ENCODE measurements around the gene FNDC3B.

FNDC3B gene

GRCh38 chr3:172218350-172219323, 179.3 kb downstream of the FNDC3B start:
- Histone ChIP-seq H3K27me3 (ENCODE audit: low read length) (no peaks in the 10 kb centered on the region), H4K20me1 (ENCODE audit: low read depth, low read length) (no peaks in the 10 kb centered on the region), H3K9me2 (replicated peaks; ENCODE audit: insufficient read depth, low read length) (no peaks in the 10 kb centered on the region), H3K36me3 (ENCODE audit: low read length) (no peaks in the 10 kb centered on the region), H3K79me2 (ENCODE audit: insufficient read depth, low read length) (no peaks in the 10 kb centered on the region), H3K27ac (ENCODE audit: low read depth, low read length) (no peak overlapping the region), H3K4me3 (ENCODE audit: insufficient read depth, low read length, poor library complexity, severe bottlenecking) (no peak overlapping the region), H3K4me2 (ENCODE audit: low read depth, low read length, poor library complexity, severe bottlenecking) (no peak overlapping the region), H2AFZ (ENCODE audit: low read depth, low read length, severe bottlenecking) (no peak overlapping the region), H3K9me3 (ENCODE audit: insufficient read depth, low read length) (no peaks in the 10 kb centered on the region), H3F3A (ENCODE audit: insufficient read depth) (no peaks in the 10 kb centered on the region), H3K9ac (ENCODE audit: low read length) (no peak overlapping the region)
- TF ChIP-seq EZH2phosphoT487 (conservative IDR thresholded peaks at IDR 0.05; ENCODE audit: low read length) (no peak), CTCF (IDR thresholded peaks at IDR 0.05; ENCODE audit: insufficient read depth, low read length, poor library complexity, severe bottlenecking) (no peak)

GRCh38 chr3:172219750-172220149, 180.4 kb downstream of the FNDC3B start:
- H3K9ac ChIP-seq (ENCODE audit: low read length) = no peak overlapping the region
- TF ChIP-seq EZH2phosphoT487 (conservative IDR thresholded peaks at IDR 0.05; ENCODE audit: low read length) = no peak
- no peaks in the 10 kb centered on the region for H4K20me1 ChIP-seq (ENCODE audit: low read depth, low read length)
- H3K27ac ChIP-seq (ENCODE audit: low read depth, low read length) = no peak overlapping the region
- no peaks in the 10 kb centered on the region for H3K9me2 ChIP-seq (replicated peaks; ENCODE audit: insufficient read depth, low read length)
- no peaks in the 10 kb centered on the region for H3F3A ChIP-seq (ENCODE audit: insufficient read depth)
- no peaks in the 10 kb centered on the region for H3K79me2 ChIP-seq (ENCODE audit: insufficient read depth, low read length)
- no peak overlapping the region for H2AFZ ChIP-seq (ENCODE audit: low read depth, low read length, severe bottlenecking)
- H3K4me3 ChIP-seq (ENCODE audit: insufficient read depth, low read length, poor library complexity, severe bottlenecking) = no peak overlapping the region
- H3K4me2 ChIP-seq (ENCODE audit: low read depth, low read length, poor library complexity, severe bottlenecking) = no peak overlapping the region
- no peaks in the 10 kb centered on the region for H3K36me3 ChIP-seq (ENCODE audit: low read length)
- H3K9me3 ChIP-seq (ENCODE audit: insufficient read depth, low read length) = no peaks in the 10 kb centered on the region
- no peaks in the 10 kb centered on the region for H3K27me3 ChIP-seq (ENCODE audit: low read length)

GRCh38 chr3:172221547-172221946, 182.2 kb downstream of the FNDC3B start:
- Histone ChIP-seq H2AFZ (ENCODE audit: low read depth, low read length, severe bottlenecking) (no peak overlapping the region), H3K4me3 (ENCODE audit: insufficient read depth, low read length, poor library complexity, severe bottlenecking) (no peak overlapping the region), H3K36me3 (ENCODE audit: low read length) (no peaks in the 10 kb centered on the region), H3K27me3 (ENCODE audit: low read length) (no peaks in the 10 kb centered on the region), H3K79me2 (ENCODE audit: insufficient read depth, low read length) (no peaks in the 10 kb centered on the region), H4K20me1 (ENCODE audit: low read depth, low read length) (no peaks in the 10 kb centered on the region), H3K9me2 (replicated peaks; ENCODE audit: insufficient read depth, low read length) (no peaks in the 10 kb centered on the region), H3K9me3 (ENCODE audit: insufficient read depth, low read length) (no peaks in the 10 kb centered on the region), H3F3A (ENCODE audit: insufficient read depth) (no peaks in the 10 kb centered on the region), H3K9ac (ENCODE audit: low read length) (no peak overlapping the region), H3K27ac (ENCODE audit: low read depth, low read length) (no peak overlapping the region), H3K4me2 (ENCODE audit: low read depth, low read length, poor library complexity, severe bottlenecking) (no peak overlapping the region)
- no peak for TF ChIP-seq CTCF (IDR thresholded peaks at IDR 0.05; ENCODE audit: insufficient read depth, low read length, poor library complexity, severe bottlenecking)
- TF ChIP-seq EZH2phosphoT487 (conservative IDR thresholded peaks at IDR 0.05; ENCODE audit: low read length) = no peak

- Histone ChIP-seq H3K36me3 (ENCODE audit: low read length) (no peaks in the 10 kb centered on the region), H4K20me1 (ENCODE audit: low read depth, low read length) (no peaks in the 10 kb centered on the region), H3K79me2 (ENCODE audit: insufficient read depth, low read length) (no peaks in the 10 kb centered on the region), H3F3A (ENCODE audit: insufficient read depth) (no peaks in the 10 kb centered on the region), H3K4me3 (ENCODE audit: insufficient read depth, low read length, poor library complexity, severe bottlenecking) (no peak overlapping the region), H3K27ac (ENCODE audit: low read depth, low read length) (no peak overlapping the region), H3K4me2 (ENCODE audit: low read depth, low read length, poor library complexity, severe bottlenecking) (no peak overlapping the region), H3K9me3 (ENCODE audit: insufficient read depth, low read length) (no peaks in the 10 kb centered on the region), H3K9ac (ENCODE audit: low read length) (no peak overlapping the region), H3K9me2 (replicated peaks; ENCODE audit: insufficient read depth, low read length) (no peaks in the 10 kb centered on the region), H2AFZ (ENCODE audit: low read depth, low read length, severe bottlenecking) (no peak overlapping the region), H3K27me3 (ENCODE audit: low read length) (no peaks in the 10 kb centered on the region)
- no peak for TF ChIP-seq EZH2phosphoT487 (conservative IDR thresholded peaks at IDR 0.05; ENCODE audit: low read length)
- no peak for TF ChIP-seq CTCF (IDR thresholded peaks at IDR 0.05; ENCODE audit: insufficient read depth, low read length, poor library complexity, severe bottlenecking)
Measured at GRCh38 chr3:172222478-172223071, 183.2 kb downstream of the FNDC3B start.

Measured in SU-DHL-6 (cell line).